Measurements from ENCODE around the gene GIGYF2.

DNA sequence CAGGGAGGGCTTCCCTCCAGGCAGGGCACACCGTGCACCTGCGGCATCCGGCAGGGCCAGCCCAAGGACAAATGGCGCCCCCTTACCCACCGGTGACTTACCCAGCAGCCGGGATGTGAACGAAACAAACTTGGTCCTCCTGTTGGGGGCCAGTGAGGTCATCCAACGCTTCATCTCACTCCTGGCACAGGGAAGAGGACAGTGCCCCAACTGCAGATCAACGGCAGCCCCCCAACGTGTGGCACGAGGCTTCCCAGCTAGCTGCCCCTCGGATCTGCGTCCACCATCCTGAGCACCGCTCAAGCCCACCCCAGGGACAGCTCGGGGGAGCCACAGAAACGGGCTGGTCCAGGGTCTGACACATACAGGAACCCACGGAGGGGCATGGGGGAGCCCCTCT is 185.0 kb downstream of the GIGYF2 start:
- TF ChIP-seq, protein P1, sequence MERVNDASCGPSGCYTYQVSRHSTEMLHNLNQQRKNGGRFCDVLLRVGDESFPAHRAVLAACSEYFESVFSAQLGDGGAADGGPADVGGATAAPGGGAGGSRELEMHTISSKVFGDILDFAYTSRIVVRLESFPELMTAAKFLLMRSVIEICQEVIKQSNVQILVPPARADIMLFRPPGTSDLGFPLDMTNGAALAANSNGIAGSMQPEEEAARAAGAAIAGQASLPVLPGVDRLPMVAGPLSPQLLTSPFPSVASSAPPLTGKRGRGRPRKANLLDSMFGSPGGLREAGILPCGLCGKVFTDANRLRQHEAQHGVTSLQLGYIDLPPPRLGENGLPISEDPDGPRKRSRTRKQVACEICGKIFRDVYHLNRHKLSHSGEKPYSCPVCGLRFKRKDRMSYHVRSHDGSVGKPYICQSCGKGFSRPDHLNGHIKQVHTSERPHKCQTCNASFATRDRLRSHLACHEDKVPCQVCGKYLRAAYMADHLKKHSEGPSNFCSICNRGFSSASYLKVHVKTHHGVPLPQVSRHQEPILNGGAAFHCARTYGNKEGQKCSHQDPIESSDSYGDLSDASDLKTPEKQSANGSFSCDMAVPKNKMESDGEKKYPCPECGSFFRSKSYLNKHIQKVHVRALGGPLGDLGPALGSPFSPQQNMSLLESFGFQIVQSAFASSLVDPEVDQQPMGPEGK (CRISPR knock-in tag; IDR thresholded peaks at IDR 0.05; ENCODE audit: borderline replicate concordance), result no peak
- no peak for TF ChIP-seq CSRNP3 (CRISPR knock-in tag; IDR thresholded peaks at IDR 0.05)
- TF ChIP-seq TOX (CRISPR knock-in tag; IDR thresholded peaks at IDR 0.05; ENCODE audit: borderline replicate concordance), result no peak
- no peak for TF ChIP-seq ZNF70 (CRISPR knock-in tag; IDR thresholded peaks at IDR 0.05)
- TF ChIP-seq ZFP30 (CRISPR knock-in tag; IDR thresholded peaks at IDR 0.05), result no peak
- no peak for TF ChIP-seq ARNTL (CRISPR knock-in tag; IDR thresholded peaks at IDR 0.05; ENCODE audit: borderline replicate concordance, low read depth)
- TF ChIP-seq, protein P2, sequence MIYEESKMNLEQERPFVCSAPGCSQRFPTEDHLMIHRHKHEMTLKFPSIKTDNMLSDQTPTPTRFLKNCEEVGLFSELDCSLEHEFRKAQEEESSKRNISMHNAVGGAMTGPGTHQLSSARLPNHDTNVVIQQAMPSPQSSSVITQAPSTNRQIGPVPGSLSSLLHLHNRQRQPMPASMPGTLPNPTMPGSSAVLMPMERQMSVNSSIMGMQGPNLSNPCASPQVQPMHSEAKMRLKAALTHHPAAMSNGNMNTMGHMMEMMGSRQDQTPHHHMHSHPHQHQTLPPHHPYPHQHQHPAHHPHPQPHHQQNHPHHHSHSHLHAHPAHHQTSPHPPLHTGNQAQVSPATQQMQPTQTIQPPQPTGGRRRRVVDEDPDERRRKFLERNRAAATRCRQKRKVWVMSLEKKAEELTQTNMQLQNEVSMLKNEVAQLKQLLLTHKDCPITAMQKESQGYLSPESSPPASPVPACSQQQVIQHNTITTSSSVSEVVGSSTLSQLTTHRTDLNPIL (CRISPR knock-in tag; IDR thresholded peaks at IDR 0.05; ENCODE audit: low read depth), result no peak
- TF ChIP-seq ZFP3 (CRISPR knock-in tag; IDR thresholded peaks at IDR 0.05), result no peak
- no peak for TF ChIP-seq SNAI2 (CRISPR knock-in tag; IDR thresholded peaks at IDR 0.05)
- TF ChIP-seq TCF4 (CRISPR knock-in tag; IDR thresholded peaks at IDR 0.05; ENCODE audit: borderline replicate concordance), result no peak

Measured in SK-N-SH treated with all-trans-retinoic acid at 6 μM for 48 hours (cell line).